NCI-H510A (cell line): Measurements from ENCODE around the gene SOHLH1.
"Not testable (repeated sequence)": the region's sequence is repeated elsewhere in the genome, so short reads cannot be mapped to it uniquely, and the experiment has no call there.

Source experiments
- DNase-seq: peaks from one replicate; lab custom pipeline; 2025; lab: John Stamatoyannopoulos, UW

Gene SOHLH1

DNA sequence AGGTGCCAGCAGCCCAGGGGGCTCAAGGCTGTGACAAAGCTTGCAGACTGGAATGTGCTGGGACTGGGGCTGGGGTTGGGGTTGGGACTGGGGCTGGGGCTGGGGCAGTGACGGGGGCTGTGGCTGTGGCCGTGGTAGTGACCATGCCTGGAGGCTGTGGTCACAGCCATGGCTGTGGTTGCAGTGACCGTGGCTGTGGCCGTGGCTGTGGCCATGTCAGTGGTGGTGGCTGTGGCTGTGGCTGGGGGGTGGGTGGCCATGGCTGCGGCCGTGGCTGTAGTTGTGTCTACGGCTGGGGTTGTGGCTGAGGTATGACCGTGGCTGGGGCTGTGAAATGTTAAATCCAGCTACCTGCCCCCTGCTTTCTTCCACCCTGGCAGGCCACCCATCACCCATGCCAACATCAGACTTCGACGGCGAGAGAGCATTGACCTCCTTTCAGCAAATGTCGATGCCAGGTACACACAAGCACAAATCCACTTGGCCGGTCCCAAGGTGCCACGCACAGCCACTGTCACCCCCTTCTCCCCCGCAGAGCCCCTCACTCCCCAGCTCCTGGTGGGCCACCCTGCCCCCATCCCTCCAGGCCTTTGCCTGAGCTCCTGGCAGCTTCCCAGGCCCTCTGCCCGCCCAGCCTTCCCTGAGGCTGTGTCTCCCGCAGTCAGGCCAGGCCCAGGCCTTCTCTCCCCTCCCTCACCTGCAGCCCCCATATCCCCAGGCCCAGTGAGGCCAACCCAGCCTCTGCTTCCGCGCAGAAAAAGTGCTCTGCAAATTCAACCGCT is 20.9 kb downstream of the SOHLH1 start:
- DNase-seq, result no peak

DNA sequence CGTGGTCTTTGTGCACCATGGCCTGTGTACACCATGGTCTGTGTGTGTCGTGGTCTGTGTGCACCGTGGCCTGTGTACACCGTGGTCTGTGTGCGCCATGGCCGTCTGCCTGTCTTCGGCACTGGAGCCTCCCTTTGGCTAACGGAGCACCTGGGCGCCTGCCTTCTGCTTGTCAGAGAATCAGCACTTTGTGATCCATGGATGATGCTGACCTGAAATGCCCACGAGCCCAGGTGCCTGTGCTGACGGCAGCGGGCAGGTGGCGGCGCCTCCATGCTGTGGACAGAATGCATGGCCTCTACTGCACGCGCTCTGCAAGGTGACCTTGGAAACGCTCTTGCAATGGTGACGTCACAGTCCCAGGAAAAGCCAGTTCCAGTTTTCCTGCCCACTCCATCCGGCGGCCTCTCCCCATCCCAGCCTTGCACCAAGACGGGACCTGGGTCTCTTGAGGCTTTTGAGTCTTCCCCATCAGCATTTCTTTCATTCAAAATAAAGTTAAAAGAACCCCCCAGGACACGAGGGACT is 21.6 kb downstream of the SOHLH1 start:
- DNase-seq, result no peak

DNA sequence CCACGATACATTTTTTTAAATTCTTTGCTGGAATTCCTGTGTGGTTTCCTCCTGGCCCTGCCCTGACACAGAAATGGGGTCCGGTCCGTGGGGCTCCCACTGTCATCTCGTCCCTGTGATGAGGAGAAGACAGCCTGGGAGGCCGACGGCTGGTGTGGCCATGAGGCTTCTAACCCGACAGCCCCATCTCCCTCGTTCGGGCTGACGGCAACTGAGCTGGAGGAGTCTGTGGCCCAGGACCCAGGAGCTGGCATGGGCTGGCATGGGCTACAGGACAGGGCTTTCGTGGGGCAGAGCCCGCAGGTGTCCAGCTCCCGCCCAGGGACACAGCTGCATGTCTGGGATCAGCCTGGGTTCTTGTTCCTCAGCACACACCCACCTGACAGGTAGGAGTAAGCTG is 22.4 kb downstream of the SOHLH1 start:
- DNase-seq, result no peak

DNA sequence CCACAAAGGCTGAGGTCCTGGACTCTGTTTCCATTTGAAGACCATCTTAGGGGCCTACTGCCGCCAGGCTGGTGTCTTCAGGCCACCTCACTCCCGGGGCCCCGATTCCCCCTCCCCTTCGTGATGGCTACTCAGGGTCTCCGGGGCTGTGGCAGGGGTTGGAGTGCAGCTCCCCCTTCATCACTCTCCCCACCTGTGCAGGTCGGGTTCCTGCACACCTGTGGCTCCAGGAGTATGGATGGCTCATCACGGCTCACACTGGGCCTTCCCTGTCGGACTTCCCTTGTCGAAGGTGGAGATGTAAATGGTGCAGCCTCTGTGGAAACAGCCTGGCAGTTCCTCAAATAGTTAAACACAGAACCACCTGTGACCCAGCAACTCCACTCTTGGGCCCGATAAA is 24.3 kb downstream of the SOHLH1 start:
- DNase-seq, result no peak

GRCh38 chr9:135673941-135674340 is 25.3 kb downstream of the SOHLH1 start:
- no peak for DNase-seq

DNA sequence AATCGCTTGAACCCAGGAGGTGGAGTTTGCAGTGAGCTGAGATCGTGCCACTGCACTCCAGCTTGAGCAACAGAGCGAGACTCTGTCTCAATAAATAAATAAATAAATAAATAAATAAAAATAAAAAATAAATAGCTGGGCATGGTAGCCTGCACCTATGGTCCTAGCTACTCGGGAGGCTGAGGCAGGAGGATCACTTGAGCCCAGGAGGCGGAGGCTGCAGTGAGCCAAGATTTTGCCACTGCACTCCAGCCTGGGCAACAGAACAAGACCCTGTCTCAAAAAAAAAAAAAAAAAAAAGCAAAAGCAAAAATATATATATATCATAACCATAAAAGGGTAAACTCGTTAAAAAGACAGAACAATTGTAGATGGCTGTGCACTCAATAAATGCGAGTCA is 26.5 kb downstream of the SOHLH1 start:
- DNase-seq, result not testable (repeated sequence)

- no peak for DNase-seq
Observed at GRCh38 chr9:135671591-135672041, 27.7 kb downstream of the SOHLH1 start.

DNA sequence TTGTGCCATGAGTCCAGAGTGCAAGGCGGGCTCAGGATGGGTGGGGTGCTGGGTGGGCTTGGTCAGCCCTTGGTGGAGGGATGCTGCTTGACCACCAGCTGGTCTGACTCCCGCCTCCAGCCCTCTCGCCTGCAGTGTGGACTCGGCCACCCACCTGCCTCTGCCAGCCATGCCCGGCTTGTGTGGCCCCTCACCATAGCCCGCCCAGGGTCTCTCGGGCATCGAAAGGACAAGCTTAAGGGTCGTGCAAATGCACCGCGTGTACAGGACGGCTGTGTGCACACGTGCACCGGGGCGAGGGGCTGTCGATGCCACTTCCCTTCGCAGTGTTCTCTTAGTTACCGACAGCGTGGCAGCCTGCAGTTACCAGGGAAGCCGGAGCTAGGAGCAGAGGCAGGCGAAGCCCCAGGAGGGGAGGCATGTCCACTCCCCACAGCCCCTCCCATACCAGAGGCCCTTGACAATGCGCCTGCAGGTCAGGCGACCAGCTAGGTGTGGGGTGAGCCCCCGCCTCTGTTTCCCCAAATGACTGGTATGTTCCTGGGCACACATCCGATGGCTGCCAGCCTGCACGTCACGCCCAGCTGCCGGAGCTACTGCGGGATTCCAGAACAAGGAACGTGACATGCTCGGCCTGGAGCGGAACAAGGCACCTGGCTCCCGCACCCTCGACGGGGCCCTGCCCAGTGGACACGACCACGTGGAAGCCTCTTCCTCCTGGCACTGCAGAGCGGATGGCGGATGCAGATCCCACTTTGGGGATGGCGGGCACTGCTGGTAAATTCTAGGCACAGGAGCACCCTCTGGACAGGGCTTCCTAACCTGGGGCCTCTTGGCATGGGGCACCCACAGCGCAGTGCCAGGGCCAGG is 28.3 kb downstream of the SOHLH1 start:
- DNase-seq, result no peak

GRCh38 chr9:135669616-135670285 is 29.5 kb downstream of the SOHLH1 start:
- no peak for DNase-seq

DNA sequence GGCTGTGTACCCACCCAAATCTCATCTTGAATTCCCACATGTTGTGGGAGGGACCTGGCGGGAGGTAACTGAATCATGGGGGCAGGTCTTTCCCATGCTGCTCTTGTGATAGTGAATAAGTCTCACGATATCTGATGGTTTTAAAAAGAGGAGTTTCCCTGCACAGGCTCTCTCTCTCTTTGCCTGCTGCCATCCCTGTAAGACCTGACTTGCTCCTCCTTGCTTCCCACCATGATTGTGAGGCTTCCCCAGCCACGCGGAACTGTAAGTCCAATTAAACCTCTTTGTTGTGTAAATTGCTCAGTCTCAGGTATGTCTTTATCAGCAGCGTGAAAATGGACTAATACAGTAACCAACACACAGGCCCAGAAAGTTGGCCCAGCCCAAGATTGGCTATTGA is 30.3 kb downstream of the SOHLH1 start:
- not testable (repeated sequence) for DNase-seq

GRCh38 chr9:135667463-135668001 is 31.7 kb downstream of the SOHLH1 start:
- no peak for DNase-seq

DNA sequence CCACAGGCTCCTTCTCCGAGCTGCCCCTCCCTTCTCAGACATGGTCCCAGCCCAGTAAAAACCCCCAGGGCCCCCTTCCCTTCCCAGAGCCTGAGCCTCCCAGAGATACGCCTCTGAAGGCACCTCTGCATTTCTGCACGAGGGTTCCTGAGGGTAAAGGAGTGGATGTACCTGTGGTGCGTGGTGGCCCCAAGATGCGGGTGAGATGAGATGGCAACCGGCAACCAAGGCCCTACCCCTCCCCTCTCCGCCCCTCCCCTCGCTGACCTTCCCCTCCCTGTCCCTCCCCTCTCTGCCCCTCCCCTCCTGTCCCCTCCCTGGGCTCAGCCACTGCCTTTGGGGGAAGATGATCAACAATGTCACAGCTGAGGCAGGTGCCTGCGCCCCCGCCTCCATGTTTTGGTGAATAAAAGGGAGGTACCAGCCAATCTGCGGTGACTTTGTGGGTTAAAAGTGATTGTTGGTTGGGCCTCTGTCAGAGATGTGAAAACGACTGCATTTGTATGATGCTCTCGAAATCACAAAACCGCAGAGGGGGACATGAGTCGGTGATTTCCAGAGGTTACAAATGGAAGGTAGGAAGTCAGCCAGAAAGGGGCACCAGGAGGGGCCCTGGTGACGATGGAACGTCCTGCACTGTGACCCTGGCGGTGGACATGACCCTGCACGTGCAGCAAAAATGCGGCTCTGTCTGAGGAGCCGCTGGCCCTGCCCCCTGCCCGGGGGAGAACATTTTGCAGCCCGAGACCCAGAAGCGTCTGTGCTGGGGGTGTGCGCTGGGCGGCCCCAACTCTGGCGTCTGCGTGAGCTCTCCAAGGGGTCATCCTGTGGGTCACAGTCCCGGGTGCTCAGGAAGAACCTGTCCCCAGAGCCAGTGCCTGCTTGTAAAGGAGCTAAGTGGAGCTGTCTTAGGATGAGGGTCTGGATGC is 32.5 kb downstream of the SOHLH1 start:
- no peak for DNase-seq

DNA sequence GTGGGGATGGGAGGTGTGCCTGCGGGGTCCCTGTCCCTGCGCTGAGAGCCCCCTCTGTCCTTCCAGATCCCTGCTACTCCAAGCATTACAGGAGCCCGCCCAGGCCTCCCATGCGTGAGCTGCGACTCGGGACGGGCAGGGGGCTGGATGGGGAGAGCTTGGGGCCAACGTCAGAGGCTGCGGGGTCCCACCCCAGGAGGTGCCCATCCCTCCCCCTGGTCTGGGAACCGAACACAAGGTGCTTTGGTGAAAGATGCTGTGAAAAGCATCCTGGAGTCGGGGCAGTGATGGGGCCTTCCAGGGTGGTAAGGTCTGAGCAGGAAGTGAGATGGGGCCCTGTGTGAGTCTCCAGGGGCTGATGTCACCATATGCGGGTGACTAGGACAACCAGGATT is 33.5 kb downstream of the SOHLH1 start:
- DNase-seq, result no peak

DNA sequence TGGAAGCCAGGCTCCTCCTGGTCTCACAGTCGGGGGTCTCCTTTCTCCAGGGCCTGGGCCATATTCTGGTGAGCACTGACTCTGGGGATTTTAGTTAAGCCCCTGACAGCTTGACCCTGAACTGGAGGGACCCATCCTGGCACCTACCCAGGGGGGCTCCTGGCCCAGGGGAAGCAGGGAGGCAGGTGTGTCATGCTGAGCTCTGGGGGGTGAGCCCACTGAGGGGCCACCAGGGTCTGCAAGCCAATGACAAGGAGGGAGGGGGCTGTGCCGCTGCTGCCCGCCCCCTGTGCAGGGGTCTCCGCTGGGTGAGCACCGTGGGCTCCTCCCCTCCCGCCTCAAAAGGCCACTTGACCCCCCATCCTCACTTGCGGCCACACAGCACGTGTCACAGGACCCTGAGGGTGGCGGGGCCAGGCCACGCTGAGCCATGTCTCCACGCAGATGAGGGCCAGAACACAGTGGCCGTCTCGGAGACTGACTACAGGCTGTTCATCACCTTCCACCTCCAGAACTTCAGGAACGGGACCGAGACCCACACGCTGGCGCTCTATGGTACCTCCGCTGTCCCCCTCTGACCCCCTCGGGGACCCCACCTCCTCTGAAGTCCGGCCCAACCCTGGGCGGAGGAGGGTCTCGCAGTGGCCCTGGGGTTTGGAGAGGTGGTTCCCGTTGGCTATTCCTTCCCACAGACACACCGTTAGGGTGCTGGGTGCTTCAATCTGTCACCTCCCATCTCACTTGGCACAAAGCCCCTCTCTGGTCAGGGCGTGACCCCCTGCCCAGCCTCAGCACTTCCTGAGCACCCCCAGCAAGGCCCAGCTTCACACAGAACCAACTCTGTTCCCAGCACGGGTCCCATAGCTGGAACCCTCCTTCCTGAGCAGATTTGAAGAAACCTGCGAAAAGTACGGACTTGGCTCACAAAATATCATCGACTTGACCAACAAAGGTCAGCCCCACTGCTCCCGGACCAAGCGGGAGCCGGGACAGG is 34.2 kb downstream of the SOHLH1 start:
- DNase-seq, result no peak

DNA sequence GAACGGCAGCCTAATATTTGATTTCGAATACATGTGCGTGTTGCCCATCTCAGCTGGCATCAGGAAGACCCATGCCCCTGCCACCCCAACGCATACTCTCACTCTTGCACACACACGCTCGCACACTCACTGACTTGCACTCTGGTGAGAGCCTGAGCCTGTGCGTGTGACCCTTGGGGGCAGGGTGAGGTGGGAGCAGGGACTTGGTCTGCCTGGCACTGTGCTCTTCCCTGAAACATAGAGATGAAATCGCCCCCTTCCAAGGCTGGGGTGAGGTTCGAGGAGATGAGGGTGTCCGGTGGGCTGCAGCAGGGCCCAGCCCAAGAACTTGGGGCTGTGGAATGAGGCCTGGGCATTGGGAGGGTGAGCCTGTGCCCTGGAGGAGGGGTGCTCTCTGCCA is 35.0 kb downstream of the SOHLH1 start:
- no peak for DNase-seq

DNA sequence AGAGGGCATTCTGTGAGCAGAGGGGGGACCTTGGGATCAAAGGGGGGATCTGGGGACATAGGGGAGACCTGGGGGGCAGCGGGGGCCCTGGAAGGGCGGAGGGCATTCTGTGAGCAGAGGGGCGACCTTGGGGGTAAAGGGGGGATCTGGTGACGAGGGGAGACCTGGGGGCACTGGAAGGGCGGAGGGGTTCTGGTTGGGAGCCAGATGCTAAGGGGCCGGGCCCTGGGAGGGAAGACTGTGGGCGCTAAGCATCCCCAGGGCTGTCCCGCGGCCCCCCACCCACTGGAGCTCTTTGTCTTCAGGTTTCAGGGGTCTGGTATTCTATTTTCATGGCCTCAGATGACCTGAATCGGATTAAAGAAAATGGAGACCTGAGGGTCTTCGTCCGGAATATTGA is 35.4 kb downstream of the SOHLH1 start:
- DNase-seq, result no peak

DNA sequence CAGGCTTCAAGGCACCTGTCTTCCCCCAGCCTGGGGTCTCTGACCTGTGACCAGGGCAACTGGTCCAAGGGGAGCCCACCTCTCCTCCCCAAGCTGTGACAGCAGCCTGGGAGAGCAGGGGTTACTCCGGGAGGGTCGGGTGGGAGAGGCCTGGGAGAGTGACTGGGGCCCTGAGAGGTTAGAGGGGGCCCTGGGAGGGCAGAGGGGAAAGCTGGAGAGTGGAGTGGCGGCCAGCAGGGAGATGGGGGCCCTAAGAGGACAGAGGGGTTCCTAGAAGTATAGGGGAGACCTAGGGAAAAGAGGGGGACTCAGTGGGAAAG is 35.9 kb downstream of the SOHLH1 start:
- no peak for DNase-seq

DNA sequence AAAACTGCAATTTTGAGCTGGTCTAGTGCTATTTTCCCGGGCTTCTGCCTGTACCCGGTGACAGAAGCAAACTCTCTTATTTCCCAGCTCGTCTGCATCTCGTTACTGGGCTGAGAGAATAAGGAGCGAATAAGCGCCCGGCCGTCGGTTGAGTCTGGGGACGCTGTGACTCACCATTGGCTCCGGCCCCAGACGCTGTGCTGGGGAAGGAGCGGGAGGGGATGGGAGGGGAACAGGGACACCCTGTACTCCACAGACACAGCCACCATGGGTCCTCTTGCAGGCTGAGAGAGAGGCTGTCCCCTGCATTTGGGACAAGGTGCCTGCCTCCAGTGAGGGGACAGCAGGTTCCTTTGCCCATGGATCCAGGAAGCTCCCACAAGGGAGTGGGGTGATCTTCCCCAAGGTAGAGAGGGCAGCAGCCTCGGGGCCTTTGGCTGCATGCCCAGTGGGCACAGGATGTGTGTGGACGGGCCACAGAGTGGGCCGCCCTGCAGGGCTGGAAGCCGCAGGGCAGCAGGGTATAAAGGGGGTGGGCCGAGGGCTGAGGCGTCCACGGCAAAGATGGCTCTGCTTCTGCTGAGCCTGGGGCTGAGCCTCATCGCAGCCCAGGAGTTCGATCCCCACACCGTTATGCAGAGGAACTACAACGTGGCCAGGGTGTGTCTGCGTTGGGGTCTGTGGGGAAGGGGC is 36.4 kb downstream of the SOHLH1 start, which contains the start of gene LCN9:
LCN9 (plus strand) TSS at position 552 of the 693 bp plus-strand sequence; CDS start at position 565, 13 bp downstream.
- no peak for DNase-seq
